OCI-LY7 (cell line): ENCODE data around the gene PRKD1. TPM values are rescaled to one million over a fixed set of nuclear protein-coding genes. Genes with fewer than 3 reads are reported as not detected.

Source experiments
- BruUV-seq: library from RNA; stranded (reverse); fragments of 400-500 nt; replicated peaks from 2 replicates; lab custom pipeline; 2021; lab: Mats Ljungman, UMichigan
- CTCF ChIA-PET: fragments of 300-600 bp; sonication (Branson Sonifier 250); formaldehyde crosslinking; loops from one replicate; lab custom pipeline; 2022; ENCODE audit warnings: antibody characterized with exemption; ENCODE audit not compliant: unreplicated experiment; lab: Charles Lee
- POLR2A ChIA-PET: fragments of 300-600 bp; sonication (Branson Sonifier 250); formaldehyde crosslinking; loops from one replicate; lab custom pipeline; 2022; ENCODE audit warnings: antibody characterized with exemption; lab: Charles Lee
- DNase-seq: peaks from one replicate; pipeline ENCODE4 v3.0.0-alpha.2; 2015; ENCODE audit warnings: low spot score
- H2AFZ ChIP-seq: fragments of 200-600 bp; sonication (generic), shearing (Covaris generic); 2 replicates; pipeline ENCODE4 v1.6.1; 2014; ENCODE audit warnings: mild to moderate bottlenecking, antibody characterized with exemption, low read length, moderate library complexity
- H3K27ac ChIP-seq: fragments of 200-600 bp; sonication (generic); 2 replicates; pipeline ENCODE4 v1.5.1; 2014; ENCODE audit warnings: mixed run types, low read depth, mild to moderate bottlenecking, moderate library complexity, low read length, inconsistent platforms; ENCODE audit not compliant: poor library complexity, severe bottlenecking
- H3K36me3 ChIP-seq: fragments of 200-600 bp; sonication (generic); 2 replicates; pipeline ENCODE4 v1.6.1; 2014; ENCODE audit warnings: mild to moderate bottlenecking, antibody characterized with exemption, low read length, moderate library complexity, mixed read lengths; ENCODE audit not compliant: insufficient read depth
- H3K4me1 ChIP-seq: fragments of 200-600 bp; sonication (generic); 2 replicates; pipeline ENCODE4 v1.5.1; 2014; ENCODE audit warnings: mild to moderate bottlenecking, low read length; ENCODE audit not compliant: insufficient read depth, poor library complexity, severe bottlenecking
- H3K4me2 ChIP-seq: fragments of 200-600 bp; sonication (generic); 2 replicates; pipeline ENCODE4 v1.6.1; 2014; ENCODE audit warnings: mild to moderate bottlenecking, low read length
- H3K4me3 ChIP-seq: fragments of 200-600 bp; sonication (generic); 2 replicates; pipeline ENCODE4 v1.5.1; 2014; ENCODE audit warnings: mild to moderate bottlenecking, low read depth, low read length; ENCODE audit not compliant: poor library complexity, severe bottlenecking
- H3K79me2 ChIP-seq: fragments of 200-600 bp; sonication (generic); 2 replicates; pipeline ENCODE4 v1.6.1; 2016; ENCODE audit warnings: low read depth, mild to moderate bottlenecking, low read length, moderate library complexity, mixed read lengths; ENCODE audit not compliant: insufficient read depth
- H3K9me2 ChIP-seq: fragments of 200-600 bp; sonication (generic); 2 replicates; pipeline ENCODE4 v1.6.1; 2016; ENCODE audit warnings: mild to moderate bottlenecking, low read length, mixed read lengths; ENCODE audit not compliant: insufficient read depth
- H3K9me3 ChIP-seq: fragments of 200-600 bp; sonication (generic); 2 replicates; pipeline ENCODE4 v1.6.1; 2014; ENCODE audit warnings: mild to moderate bottlenecking, mixed run types, low read length, mixed read lengths
- H4K20me1 ChIP-seq: fragments of 200-600 bp; sonication (generic); 2 replicates; pipeline ENCODE4 v1.6.1; 2014; ENCODE audit warnings: mild to moderate bottlenecking, antibody characterized with exemption, low read length, moderate library complexity, mixed read lengths; ENCODE audit not compliant: insufficient read depth
- EZH2phosphoT487 ChIP-seq: fragments of 200-600 bp; sonication (generic); IDR thresholded peaks from 2 replicates; pipeline ENCODE4 v1.6.1; 2018; ENCODE audit warnings: low read depth, borderline replicate concordance, mild to moderate bottlenecking, mixed run types, antibody characterized with exemption, low read length, moderate library complexity, mixed read lengths
- intact Hi-C: fragments of 100-400 bp; cut with micrococcal nuclease; formaldehyde crosslinking; loops from one replicate; pipeline ENCODE4 v1.10.0; 2022; ENCODE audit not compliant: unreplicated experiment
- total RNA-seq, 2 experiments: library from RNA; depleted of rRNA in 1 of 2; stranded (reverse); fragments of >200 nt in 1 of 2; shearing (Covaris generic) in 1 of 2; gene quantifications; 2 replicates each; pipeline ENCODE4 v1.2.3, GENCODE V29; 2014 to 2022
- TF ChIP-seq, protein P1 (sequence below): fragments of 200-600 bp; sonication (generic); conservative IDR thresholded peaks from 2 replicates; pipeline ENCODE4 v1.5.1; 2014; ENCODE audit warnings: mild to moderate bottlenecking, antibody characterized with exemption, low read length, moderate library complexity, mixed read lengths

The PRKD1 gene
- total RNA-seq, 2 experiments from 2014 or later = not detected

DNA sequence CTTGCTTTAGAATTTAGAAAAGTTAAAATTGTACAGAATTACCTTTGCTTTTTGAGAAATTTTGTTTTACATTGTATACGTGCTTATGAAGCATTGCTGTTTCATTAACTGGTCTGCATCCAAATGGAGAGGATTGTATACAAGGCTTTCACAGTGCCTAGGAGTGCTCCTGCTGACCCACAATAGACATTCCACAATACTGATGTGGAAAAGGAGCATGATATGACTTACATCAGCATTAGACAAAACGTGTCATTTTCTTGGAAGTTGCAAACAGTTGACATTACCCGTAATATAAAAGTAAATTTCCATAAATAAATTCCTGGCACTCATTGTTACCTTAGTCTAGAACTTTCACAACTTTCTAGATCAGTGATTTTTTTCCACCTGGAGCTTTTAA lies 1.9 kb downstream of the PRKD1 start:
- intact Hi-C loops = no loop called here
- ChIA-PET CTCF (no interaction called here), POLR2A (no interaction called here)
- Histone ChIP-seq H3K9me2 (no peaks in the 10 kb centered on the region), H3K4me1 (no peaks in the 10 kb centered on the region), H3K79me2 (no peaks in the 10 kb centered on the region), H3K4me2 (no peak overlapping the region), H4K20me1 (no peaks in the 10 kb centered on the region), H3K27ac (no peak overlapping the region), H3K36me3 (no peaks in the 10 kb centered on the region), H2AFZ (no peak overlapping the region), H3K9me3 (no peaks in the 10 kb centered on the region), H3K4me3 (no peak overlapping the region)
- BruUV-seq = no TSS peak
- TF ChIP-seq, protein P1, sequence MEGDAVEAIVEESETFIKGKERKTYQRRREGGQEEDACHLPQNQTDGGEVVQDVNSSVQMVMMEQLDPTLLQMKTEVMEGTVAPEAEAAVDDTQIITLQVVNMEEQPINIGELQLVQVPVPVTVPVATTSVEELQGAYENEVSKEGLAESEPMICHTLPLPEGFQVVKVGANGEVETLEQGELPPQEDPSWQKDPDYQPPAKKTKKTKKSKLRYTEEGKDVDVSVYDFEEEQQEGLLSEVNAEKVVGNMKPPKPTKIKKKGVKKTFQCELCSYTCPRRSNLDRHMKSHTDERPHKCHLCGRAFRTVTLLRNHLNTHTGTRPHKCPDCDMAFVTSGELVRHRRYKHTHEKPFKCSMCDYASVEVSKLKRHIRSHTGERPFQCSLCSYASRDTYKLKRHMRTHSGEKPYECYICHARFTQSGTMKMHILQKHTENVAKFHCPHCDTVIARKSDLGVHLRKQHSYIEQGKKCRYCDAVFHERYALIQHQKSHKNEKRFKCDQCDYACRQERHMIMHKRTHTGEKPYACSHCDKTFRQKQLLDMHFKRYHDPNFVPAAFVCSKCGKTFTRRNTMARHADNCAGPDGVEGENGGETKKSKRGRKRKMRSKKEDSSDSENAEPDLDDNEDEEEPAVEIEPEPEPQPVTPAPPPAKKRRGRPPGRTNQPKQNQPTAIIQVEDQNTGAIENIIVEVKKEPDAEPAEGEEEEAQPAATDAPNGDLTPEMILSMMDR = no peak
- TF ChIP-seq EZH2phosphoT487 = no peak
- no peak for DNase-seq

DNA sequence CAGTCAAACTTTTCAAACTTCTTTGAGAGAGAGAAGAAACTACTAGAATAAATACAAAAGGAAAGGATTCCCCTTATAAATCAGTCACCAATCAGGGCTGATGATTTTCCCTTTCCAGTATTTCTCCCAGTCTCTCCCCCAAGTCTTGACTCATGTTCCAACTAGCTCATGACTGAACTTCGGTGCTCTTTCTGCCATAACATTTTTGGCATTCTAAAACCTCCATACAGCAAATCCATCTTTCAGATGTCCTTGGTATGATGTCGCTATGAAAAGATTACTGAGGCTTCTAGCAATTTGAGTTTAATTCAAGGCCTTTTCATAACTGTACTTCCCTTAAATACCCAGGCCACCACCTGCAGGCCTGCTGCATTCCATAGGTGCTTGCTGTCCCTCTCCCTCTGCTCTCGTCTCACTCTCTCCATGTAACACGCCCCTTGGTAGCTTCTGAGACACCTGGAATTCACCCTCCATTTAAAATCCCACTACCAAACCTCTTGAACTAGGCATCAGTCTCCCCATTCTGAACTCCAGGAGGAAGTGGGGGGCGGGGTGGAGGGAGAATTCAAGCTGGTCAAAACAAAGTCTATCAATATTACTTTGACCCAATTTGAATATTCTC lies 2.4 kb downstream of the PRKD1 start:
- intact Hi-C loops = no loop called here
- H3K9me3 ChIP-seq = no peaks in the 10 kb centered on the region
- POLR2A ChIA-PET = interaction anchor here (1.0 kb wide), 1 partner anchor 15 kb away, joined by 3 read pairs; no protein-coding TSS in a partner anchor
- H3K4me2 ChIP-seq = no peak overlapping the region
- H3K27ac ChIP-seq = no peak overlapping the region
- no peak for DNase-seq
- no peaks in the 10 kb centered on the region for H4K20me1 ChIP-seq
- TF ChIP-seq, protein P1 = no peak
- no peak for TF ChIP-seq EZH2phosphoT487
- H3K9me2 ChIP-seq = no peaks in the 10 kb centered on the region
- no peaks in the 10 kb centered on the region for H3K79me2 ChIP-seq
- no peak overlapping the region for H2AFZ ChIP-seq
- no peak overlapping the region for H3K4me3 ChIP-seq
- no TSS peak for BruUV-seq
- H3K36me3 ChIP-seq = no peaks in the 10 kb centered on the region
- no peaks in the 10 kb centered on the region for H3K4me1 ChIP-seq
- CTCF ChIA-PET = no interaction called here

DNA sequence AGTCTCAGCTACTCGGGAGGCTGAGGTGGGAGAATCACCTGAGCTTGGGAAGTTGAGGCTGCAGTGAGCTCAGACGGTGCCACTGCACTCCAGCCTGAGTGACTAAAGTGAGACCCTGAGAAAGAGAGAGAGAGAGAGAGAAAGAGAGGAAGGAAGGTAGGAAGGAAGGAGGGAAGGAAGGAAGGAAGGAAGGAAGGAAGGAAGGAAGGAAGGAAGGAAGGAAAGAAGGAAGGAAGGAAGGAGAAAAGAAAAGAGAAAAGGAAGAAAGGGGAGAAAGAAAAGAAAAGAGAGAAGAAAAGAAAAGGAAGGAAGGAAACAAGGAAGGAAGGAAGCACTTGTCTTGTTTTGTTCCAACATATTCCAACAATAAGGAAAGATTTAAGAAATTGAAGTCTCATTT lies 7.8 kb downstream of the PRKD1 start:
- no peak for DNase-seq
- POLR2A ChIA-PET = no interaction called here
- Histone ChIP-seq H3K9me2 (no peaks in the 10 kb centered on the region), H3K27ac (no peak overlapping the region), H2AFZ (no peak overlapping the region), H3K4me1 (no peaks in the 10 kb centered on the region), H3K4me3 (no peak overlapping the region), H3K9me3 (no peaks in the 10 kb centered on the region), H4K20me1 (no peaks in the 10 kb centered on the region), H3K4me2 (no peak overlapping the region), H3K36me3 (no peaks in the 10 kb centered on the region), H3K79me2 (no peaks in the 10 kb centered on the region)
- no peak for TF ChIP-seq EZH2phosphoT487
- TF ChIP-seq, protein P1 = no peak
- BruUV-seq = no TSS peak
- intact Hi-C loops = no loop called here
- CTCF ChIA-PET = no interaction called here
